DMS53 treated with DMSO at 0.1 percent for 48 hours (cell line): Measurements from ENCODE around the gene PI4KA.
"Not testable (repeated sequence)": the region's sequence is repeated elsewhere in the genome, so short reads cannot be mapped to it uniquely, and the experiment has no call there.

Experiments used
- DNase-seq: peaks from one replicate; lab custom pipeline; 2025; ENCODE audit not compliant: unreplicated experiment; lab: John Stamatoyannopoulos, UW

PI4KA gene

DNA sequence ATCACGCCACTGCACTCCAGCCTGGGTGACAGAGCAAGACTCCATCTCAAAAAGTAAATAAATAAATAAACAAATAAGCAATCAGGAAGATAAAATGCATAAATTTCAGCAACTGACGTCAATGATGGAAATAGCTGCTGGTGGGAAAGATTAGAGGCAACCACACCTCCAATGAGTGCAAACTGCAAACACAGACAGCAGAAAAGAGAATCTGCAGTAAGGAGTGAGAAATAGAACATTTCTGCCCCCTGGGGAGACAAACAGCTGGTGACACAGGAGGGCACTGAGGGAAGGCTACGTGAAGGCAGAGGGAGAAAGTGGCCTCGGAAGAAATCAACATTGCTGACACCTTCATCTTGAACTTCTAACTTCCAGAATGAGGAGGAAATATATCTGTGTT, 6.5 kb downstream of the PI4KA start:
- DNase-seq = no peak

GRCh38 chr22:20847318-20847822, 11.2 kb downstream of the PI4KA start:
- DNase-seq = no peak

- DNase-seq = no peak
Observed at GRCh38 chr22:20844055-20845037, 14.3 kb downstream of the PI4KA start.

DNA sequence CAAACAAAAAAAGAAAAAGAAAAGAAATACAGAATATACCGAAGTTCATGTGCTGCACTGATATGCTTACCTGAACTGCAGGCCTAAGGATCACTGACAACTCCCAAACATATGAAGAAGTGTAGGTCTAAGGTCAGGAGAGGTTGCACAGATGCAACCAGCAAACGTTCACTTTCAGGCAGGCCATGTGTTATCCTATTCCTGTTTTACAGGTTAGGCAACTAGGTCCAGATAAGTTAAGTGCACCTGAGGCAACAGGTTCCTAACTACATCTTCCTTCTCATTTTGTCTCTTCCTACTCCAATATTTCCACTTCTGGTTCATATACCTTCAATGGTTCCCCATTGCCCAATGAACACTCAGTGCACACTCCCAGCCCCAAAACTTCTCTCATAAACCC, 15.1 kb downstream of the PI4KA start:
- DNase-seq = peak; percentile 1

GRCh38 chr22:20840646-20841371, 17.8 kb downstream of the PI4KA start:
- DNase-seq = no peak

DNA sequence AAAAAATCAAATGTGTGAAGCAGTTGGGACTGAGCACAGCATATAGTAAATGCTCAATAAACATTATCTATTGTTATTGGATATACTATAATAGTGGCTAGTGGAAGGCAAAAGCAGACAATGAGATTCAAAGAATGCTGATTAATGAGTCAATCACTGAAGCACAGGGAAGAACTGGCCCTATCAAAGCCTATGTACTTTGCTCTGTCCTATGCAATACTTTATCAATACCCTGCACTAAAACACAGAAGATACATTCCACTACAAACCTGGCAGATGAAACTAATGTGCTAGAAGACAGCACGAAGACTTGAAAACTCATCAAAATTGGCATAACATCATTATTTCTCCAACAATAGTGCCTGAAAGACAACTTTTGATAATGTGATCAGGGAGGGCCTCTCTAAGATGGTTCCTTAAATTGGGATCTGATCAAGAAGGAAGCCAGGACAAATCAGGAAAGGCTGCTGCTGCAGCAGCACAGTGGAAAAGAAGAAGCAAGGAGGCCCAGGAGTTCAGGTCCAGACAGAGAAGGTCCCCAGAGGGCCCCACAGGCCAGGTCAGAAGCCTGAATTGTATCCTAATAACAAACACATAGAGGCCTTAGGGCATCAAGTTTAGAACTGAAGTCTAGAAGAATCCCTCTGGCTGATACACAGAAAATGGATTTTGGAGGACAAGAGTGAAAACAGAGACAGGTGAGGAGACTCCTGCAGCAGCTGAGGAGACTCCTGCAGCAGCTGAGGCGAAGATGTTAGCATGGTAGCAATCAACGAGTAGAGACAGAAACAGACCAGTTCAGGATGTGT, 18.6 kb downstream of the PI4KA start:
- DNase-seq = no peak

DNA sequence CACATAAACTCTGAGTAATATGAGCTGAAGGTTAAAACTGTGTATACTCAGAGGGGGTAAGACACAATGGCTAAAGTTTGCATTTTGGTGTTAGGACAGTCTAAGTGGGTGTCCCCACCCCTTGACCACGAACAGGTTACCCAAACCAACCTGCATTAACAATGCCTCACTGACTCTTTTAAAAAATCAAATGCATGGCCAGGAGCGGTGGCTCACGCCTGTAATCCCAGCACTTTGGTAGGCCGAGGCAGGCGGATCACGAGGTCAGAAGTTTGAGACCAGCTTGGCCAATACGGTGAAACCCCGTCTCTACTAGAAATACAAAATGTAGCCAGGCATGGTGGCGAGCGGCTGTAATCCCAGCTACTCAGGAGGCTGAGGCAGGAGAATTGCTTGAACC, 19.3 kb downstream of the PI4KA start:
- not testable (repeated sequence) for DNase-seq

GRCh38 chr22:20836987-20837823, 21.4 kb downstream of the PI4KA start:
- no peak for DNase-seq

DNA sequence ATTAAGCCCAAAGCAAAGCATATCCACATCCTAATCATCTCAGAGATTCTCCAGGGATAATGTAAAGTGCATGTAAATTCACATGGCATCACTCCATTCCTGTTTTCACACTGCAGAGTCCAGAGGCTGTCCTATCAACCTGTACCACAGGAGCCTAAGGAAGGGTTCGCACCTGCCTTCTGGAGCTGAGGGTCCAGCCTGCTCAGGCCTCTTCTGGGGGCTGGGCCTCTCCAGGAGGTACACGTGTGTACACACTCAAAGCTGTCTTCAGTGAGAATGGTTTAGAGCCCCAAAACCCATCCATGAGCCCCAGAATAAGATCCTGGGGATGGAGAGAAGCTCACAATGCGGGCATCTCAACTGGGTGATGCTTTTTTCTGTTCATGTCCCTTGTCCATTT, 23.9 kb downstream of the PI4KA start:
- no peak for DNase-seq

DNA sequence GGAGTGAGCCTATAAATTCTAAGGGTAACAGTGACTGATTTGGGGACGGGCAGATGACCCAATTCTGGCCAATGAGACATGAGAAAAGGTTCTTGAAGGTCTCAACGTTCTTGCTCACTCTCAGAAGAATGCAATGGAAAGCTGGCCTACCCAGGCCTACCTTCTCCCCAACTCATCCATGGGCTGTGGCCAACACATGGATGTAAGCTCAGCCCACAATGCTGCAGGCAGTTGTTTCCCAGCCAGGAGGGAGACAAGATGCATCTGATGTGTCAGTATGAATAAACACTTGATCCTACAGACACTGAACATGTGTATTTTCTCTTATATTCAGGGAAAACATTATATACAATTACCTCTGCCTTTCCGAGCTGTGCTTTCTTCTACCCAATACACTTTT, 24.4 kb downstream of the PI4KA start:
- DNase-seq = no peak

DNA sequence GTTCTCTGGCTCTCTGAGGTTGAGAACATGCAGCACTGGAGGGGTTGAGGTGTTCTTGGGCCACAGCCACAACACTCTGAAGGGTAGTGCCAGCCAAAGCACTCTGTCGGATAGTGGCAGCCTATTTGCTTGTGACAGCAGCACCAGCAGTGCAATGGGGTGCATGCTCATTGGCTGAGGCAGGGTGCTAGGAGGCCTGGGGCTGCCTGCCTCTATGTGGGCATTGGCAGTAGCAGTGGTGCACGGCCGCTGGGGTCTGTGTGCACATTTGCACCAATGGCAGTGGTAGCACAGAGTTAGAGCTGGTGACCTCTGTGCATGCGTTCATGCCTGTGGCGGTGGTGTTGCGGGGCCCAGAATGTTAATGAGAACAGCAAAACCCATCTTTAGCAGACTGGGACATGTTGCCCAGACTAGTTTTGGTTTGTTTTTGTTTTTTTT, 25.4 kb downstream of the PI4KA start:
- no peak for DNase-seq

GRCh38 chr22:20829491-20830134, 29.0 kb downstream of the PI4KA start:
- no peak for DNase-seq

DNA sequence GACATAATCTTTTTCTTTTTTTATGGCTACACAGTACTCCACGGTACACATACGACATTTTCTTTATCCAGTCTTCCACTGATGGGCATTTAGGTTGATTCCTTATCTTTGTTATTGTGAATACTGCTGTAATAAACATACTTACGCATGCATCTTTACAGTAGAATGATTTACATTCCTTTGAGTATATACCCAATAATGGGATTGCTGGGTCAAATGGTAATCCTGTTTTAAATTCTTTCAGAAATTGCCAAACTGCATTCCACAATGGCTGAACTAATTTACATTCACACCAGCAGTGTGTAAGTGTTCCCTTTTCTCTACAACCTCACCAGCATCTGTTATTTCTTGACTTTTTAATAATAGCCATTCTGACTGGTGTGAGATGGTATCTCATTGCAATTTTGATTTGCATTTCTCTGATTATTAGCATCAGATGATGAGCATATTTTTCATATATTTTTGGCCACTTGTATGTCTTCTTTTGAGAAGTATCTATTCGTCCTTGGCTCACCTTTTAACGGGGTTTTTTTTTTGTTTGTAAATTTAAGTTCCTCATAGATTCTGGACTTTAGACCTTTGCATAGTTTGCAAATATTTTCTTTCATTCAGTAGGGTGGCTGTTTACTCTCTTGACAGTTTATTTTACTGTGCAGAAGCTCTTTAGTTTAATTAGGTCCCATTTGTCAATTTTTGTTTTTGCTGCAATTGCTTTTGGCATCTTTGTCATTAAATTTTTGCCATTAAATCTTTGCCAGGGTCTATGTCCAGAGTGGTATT, 32.0 kb downstream of the PI4KA start:
- DNase-seq = not testable (repeated sequence)

DNA sequence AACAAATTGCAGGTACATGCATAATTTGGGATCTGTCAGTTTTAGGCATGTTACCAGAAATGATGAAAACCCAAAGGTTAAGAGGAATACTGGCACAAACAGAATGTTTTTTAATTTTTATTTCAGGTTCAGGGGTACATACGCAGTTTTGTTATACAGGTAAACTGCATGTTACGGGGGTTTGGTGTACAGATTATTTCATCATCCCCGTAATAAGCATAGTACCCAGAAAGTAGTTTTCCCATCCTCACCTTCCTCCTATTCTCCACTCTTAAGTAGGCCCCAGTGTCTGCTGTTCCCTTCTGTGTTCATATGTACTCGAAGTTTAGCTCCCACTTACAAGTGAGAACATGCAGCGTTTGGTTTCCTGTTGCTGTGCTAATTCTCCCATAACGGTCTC, 33.0 kb downstream of the PI4KA start:
- DNase-seq = no peak

DNA sequence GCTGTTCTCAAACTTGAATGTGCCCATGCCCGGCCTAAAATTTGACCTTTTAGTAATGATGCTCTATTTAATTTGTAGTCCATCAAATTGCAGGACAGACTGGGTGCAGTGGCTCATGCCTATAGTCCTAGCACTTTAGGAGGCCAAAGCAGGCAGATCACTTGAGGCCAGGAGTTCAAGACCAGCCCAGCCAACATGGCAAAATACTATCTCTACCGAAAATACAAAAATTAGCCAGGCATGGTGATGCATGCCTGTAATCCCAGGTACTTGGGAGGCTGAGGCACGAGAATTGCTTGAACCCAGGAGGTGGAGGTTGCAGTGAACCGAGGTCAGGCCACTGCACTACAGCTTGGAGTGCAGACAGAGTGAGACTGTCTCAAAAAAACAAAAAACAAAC, 33.4 kb downstream of the PI4KA start:
- DNase-seq = not testable (repeated sequence)

GRCh38 chr22:20823264-20823663, 35.3 kb downstream of the PI4KA start:
- DNase-seq = no peak

- no peak for DNase-seq
Observed at GRCh38 chr22:20822240-20822639, 36.4 kb downstream of the PI4KA start.

GRCh38 chr22:20821717-20822239, 36.8 kb downstream of the PI4KA start:
- not testable (repeated sequence) for DNase-seq

GRCh38 chr22:20819471-20819870, 39.1 kb downstream of the PI4KA start:
- no peak for DNase-seq
